ENCODE data around the gene C1D. TPM values are rescaled to one million over a fixed set of nuclear protein-coding genes. Genes with fewer than 3 reads are reported as not detected.

C1D gene
- total RNA-seq, result 17.7 and 19.0 TPM in 2 replicates
- long read RNA-seq, partial matches to known transcripts, result 0 of 1 reads
- long read RNA-seq, other reads (novel, unspliced or antisense), result 1 of 1 reads

- peaks cover 18% of the 10 kb centered on the region for H3K9me3 Mint-ChIP-seq (ENCODE audit: low read depth)
- H3K27ac Mint-ChIP-seq, result peak within 1 kb of the TSS; percentile 99
- peaks cover 7% of the 10 kb centered on the region for H3K4me1 Mint-ChIP-seq (ENCODE audit: low read depth)
- H3K27me3 Mint-ChIP-seq, result no peaks in the 10 kb centered on the region
- peak; percentile 85 for DNase-seq (ENCODE audit: low spot score, unreplicated experiment)
- peak within 1 kb of the TSS; percentile 97 for H3K4me3 Mint-ChIP-seq (ENCODE audit: low read depth)
- no peaks in the 10 kb centered on the region for H3K36me3 Mint-ChIP-seq (ENCODE audit: insufficient read depth)
- TF ChIP-seq CTCF (IDR thresholded peaks at IDR 0.05; ENCODE audit: unreplicated experiment), result no peak
Measured at GRCh38 chr2:68062680-68063387, at the start of gene C1D. Gene C1D (minus strand): TSS chr2:68063004. CDS start chr2:68047310, 15,694 bp downstream.

GRCh38 chr2:68110102-68110501, 47.3 kb upstream of the C1D start:
- Mint-ChIP-seq H3K27ac (no peak overlapping the region), H3K9me3 (ENCODE audit: low read depth) (peaks cover 12% of the 10 kb centered on the region), H3K4me3 (ENCODE audit: low read depth) (no peak overlapping the region), H3K36me3 (ENCODE audit: insufficient read depth) (peaks cover 3% of the 10 kb centered on the region), H3K4me1 (ENCODE audit: low read depth) (no peaks in the 10 kb centered on the region), H3K27me3 (peaks cover 4% of the 10 kb centered on the region)
- DNase-seq (ENCODE audit: low spot score, unreplicated experiment), result no peak
- no peak for TF ChIP-seq CTCF (IDR thresholded peaks at IDR 0.05; ENCODE audit: unreplicated experiment)

GRCh38 chr2:68108120-68108519, 45.3 kb upstream of the C1D start:
- Mint-ChIP-seq H3K9me3 (ENCODE audit: low read depth) (peaks cover 12% of the 10 kb centered on the region), H3K4me1 (ENCODE audit: low read depth) (no peaks in the 10 kb centered on the region), H3K27me3 (peaks cover 4% of the 10 kb centered on the region), H3K36me3 (ENCODE audit: insufficient read depth) (peaks cover 3% of the 10 kb centered on the region), H3K4me3 (ENCODE audit: low read depth) (no peak overlapping the region), H3K27ac (no peak overlapping the region)
- TF ChIP-seq CTCF (IDR thresholded peaks at IDR 0.05; ENCODE audit: unreplicated experiment), result no peak
- no peak for DNase-seq (ENCODE audit: low spot score, unreplicated experiment)

GRCh38 chr2:68107475-68107874, 44.7 kb upstream of the C1D start:
- Mint-ChIP-seq H3K4me1 (ENCODE audit: low read depth) (no peaks in the 10 kb centered on the region), H3K36me3 (ENCODE audit: insufficient read depth) (peaks cover 3% of the 10 kb centered on the region), H3K27me3 (peaks cover 4% of the 10 kb centered on the region), H3K9me3 (ENCODE audit: low read depth) (peaks cover 12% of the 10 kb centered on the region), H3K27ac (no peak overlapping the region), H3K4me3 (ENCODE audit: low read depth) (no peak overlapping the region)
- no peak for TF ChIP-seq CTCF (IDR thresholded peaks at IDR 0.05; ENCODE audit: unreplicated experiment)
- no peak for DNase-seq (ENCODE audit: low spot score, unreplicated experiment)

GRCh38 chr2:68104111-68104835, 41.5 kb upstream of the C1D start:
- Mint-ChIP-seq H3K9me3 (ENCODE audit: low read depth) (peaks cover 12% of the 10 kb centered on the region), H3K4me1 (ENCODE audit: low read depth) (no peaks in the 10 kb centered on the region), H3K27me3 (peaks cover 4% of the 10 kb centered on the region), H3K36me3 (ENCODE audit: insufficient read depth) (peaks cover 3% of the 10 kb centered on the region), H3K4me3 (ENCODE audit: low read depth) (no peak overlapping the region), H3K27ac (no peak overlapping the region)
- TF ChIP-seq CTCF (IDR thresholded peaks at IDR 0.05; ENCODE audit: unreplicated experiment), result no peak
- no peak for DNase-seq (ENCODE audit: low spot score, unreplicated experiment)
